Stimulated activated naive B cell treated with anti-CD40 and anti-IgM and Interleukin-4, amounts not matched to agents 10 μg/mL and 1 μg/mL and 100 μg/mL, for 72 hours (primary cell): ENCODE measurements around the gene PROSER3.
A peak's percentile ranks its signal among the peaks of the same experiment; 100 is the strongest.

Experiments used
- ATAC-seq, 2 donors: fragments of 150-1000 bp; cut with Tn5 transposase; replicated peaks; 2 replicates each; pipeline ENCODE4 v1.10.0; 2021; ENCODE audit warnings: moderate library complexity in 1 of 2
- DNase-seq: peaks from one replicate; pipeline ENCODE4 v3.0.0; 2021
- H3K27ac Mint-ChIP-seq: one replicate; pipeline ENCODE4 v1.8.0; 2022; ENCODE audit warnings: mild to moderate bottlenecking, mixed read lengths
- H3K27me3 Mint-ChIP-seq, 2 donors: one replicate each; pipeline ENCODE4 v1.8.0; 2022; ENCODE audit warnings: mixed read lengths in 2 of 2
- H3K36me3 Mint-ChIP-seq, 2 donors: one replicate each; pipeline ENCODE4 v1.8.0; 2022; ENCODE audit warnings: mixed read lengths in 2 of 2, mild to moderate bottlenecking in 1 of 2
- H3K4me1 Mint-ChIP-seq, 2 donors: one replicate each; pipeline ENCODE4 v1.8.0; 2022; ENCODE audit warnings: mixed read lengths in 2 of 2, mild to moderate bottlenecking in 1 of 2
- H3K4me3 Mint-ChIP-seq, 2 donors: one replicate each; pipeline ENCODE4 v1.8.0; 2022; ENCODE audit warnings: mild to moderate bottlenecking in 2 of 2, mixed read lengths in 2 of 2, moderate library complexity in 1 of 2
- H3K9me3 Mint-ChIP-seq, 2 donors: one replicate each; pipeline ENCODE4 v1.8.0; 2022; ENCODE audit warnings: mixed read lengths in 2 of 2, mild to moderate bottlenecking in 1 of 2

The PROSER3 gene

GRCh38 chr19:35748106-35749020, 9.6 kb upstream of the PROSER3 start, which contains the start of gene LIN37:
TSS of gene LIN37 (plus strand) at chr19:35748576. CDS start at chr19:35748725, 149 bp downstream.
- H3K9me3 Mint-ChIP-seq, result peaks cover 0 to 1% of the 10 kb centered on the region in 2 donors
- peak within 1 kb of the TSS; percentile 97 for H3K27ac Mint-ChIP-seq
- H3K36me3 Mint-ChIP-seq, result peaks cover 19 to 36% of the 10 kb centered on the region in 2 donors
- H3K4me3 Mint-ChIP-seq, result peak within 1 kb of the TSS; percentile 95 to 97
- DNase-seq, result peak; percentile 98
- H3K27me3 Mint-ChIP-seq, result no peaks in the 10 kb centered on the region
- peak; percentile 73 to 76 for ATAC-seq
- H3K4me1 Mint-ChIP-seq, result peaks cover 22 to 51% of the 10 kb centered on the region in 2 donors

DNA sequence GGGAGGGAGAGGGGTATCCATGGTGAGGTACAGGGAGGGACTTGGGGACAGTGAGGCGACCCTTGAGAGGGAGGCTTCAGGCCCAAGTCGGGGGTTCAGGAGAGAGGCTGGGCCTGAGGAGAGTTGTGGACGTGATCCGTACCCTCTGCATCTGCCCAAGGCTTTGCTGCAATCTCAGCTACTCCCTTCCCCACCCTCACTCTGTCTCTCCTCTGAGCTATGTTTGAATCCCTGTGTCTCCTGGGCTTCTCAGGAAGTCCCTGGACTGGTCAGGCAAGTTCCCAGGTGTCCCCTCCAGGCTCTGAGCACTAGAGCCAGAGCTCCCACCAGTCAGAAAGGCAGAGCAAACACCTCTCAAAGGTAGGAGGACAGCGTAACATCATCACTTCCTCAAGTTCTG, 7.8 kb upstream of the PROSER3 start:
- Mint-ChIP-seq H3K4me1 (peaks cover 21 to 44% of the 10 kb centered on the region in 2 donors), H3K4me3 (peak overlapping the region in 1 of 2 donors; percentile 11), H3K36me3 (peaks cover 28 to 41% of the 10 kb centered on the region in 2 donors), H3K27me3 (peaks cover 10 to 12% of the 10 kb centered on the region in 2 donors), H3K9me3 (peaks cover 0 to 1% of the 10 kb centered on the region in 2 donors), H3K27ac (no peak overlapping the region)
- no peak for DNase-seq
- ATAC-seq, result no peak

DNA sequence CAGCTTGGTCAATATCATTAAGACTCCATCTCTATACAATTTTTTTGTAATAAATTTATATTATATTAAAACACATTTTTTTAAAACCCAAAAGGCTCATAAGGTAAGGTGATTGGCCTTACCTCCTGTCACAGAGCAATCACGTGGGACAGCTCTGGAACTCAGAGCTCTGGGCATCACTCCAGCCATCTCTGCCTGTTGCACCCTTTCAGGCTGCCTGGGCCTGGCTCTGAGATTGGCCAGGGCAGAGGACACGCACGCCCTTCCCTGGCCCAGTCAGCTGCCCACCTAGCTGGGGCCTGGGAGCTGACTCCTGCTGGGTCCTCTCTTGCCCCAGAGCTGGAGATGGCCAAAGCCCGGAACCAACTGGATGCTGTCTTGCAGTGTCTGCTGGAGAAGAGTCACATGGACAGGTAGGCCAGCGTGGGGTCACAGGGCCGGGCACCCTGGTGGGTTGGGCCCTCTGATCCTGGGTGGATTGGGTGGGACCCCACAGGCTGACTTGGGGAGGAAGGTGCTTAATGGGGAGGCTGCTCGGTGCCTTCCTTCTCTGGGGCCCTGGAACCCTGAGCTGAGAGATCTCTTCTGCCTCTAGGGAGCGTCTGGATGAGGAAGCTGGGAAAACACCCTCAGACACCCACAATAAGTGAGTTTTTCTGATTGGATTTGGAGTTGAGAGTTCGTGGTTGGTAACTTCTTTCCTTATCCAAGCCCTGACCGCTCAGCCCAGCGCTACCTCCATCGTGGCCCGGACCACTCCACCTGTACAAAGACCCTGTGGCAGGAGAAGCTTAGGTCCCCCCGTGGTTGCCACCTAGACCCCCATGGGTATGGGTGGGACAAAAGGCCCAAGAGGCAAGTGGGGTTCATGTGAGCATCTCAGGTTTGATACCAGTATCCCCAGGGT, 5.9 kb upstream of the PROSER3 start:
- H3K4me3 Mint-ChIP-seq, result no peak overlapping the region
- H3K27ac Mint-ChIP-seq, result no peak overlapping the region
- peaks cover 23 to 46% of the 10 kb centered on the region in 2 donors for H3K4me1 Mint-ChIP-seq
- H3K36me3 Mint-ChIP-seq, result peaks cover 35 to 43% of the 10 kb centered on the region in 2 donors
- ATAC-seq, result no peak
- H3K9me3 Mint-ChIP-seq, result peaks cover 0 to 1% of the 10 kb centered on the region in 2 donors
- DNase-seq, result no peak
- peaks cover 20 to 22% of the 10 kb centered on the region in 2 donors for H3K27me3 Mint-ChIP-seq

DNA sequence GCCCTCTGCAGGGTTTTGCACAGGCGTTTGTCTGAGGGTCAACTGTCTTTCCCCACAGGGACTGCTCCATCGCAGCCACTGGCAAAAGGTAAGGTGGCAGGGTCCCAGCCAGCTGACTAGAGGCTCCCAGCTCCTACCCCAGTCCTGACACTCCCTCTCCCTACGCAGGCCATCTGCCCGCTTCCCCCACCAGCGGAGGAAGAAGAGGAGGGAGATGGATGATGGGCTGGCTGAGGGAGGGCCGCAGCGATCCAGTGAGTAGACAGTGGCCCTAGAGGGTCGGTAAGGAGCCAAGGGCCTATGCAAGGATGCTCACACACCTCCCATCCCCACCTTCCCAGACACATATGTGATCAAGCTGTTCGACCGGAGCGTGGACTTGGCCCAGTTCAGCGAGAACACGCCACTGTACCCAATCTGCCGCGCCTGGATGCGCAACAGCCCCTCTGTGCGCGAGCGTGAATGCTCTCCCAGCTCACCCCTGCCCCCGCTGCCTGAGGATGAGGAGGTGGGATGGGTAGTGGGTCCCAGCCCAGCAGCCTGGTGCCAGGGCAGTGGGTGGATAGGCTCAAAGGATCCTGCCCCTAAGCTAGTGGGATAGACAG, 5.1 kb upstream of the PROSER3 start:
- no peak overlapping the region for H3K4me3 Mint-ChIP-seq
- H3K9me3 Mint-ChIP-seq, result peaks cover 0 to under 1% of the 10 kb centered on the region in 2 donors
- peaks cover 34 to 41% of the 10 kb centered on the region in 2 donors for H3K36me3 Mint-ChIP-seq
- no peak for DNase-seq
- H3K4me1 Mint-ChIP-seq, result peaks cover 24 to 48% of the 10 kb centered on the region in 2 donors
- ATAC-seq, result no peak
- no peak overlapping the region for H3K27ac Mint-ChIP-seq
- peaks cover 20 to 22% of the 10 kb centered on the region in 2 donors for H3K27me3 Mint-ChIP-seq

DNA sequence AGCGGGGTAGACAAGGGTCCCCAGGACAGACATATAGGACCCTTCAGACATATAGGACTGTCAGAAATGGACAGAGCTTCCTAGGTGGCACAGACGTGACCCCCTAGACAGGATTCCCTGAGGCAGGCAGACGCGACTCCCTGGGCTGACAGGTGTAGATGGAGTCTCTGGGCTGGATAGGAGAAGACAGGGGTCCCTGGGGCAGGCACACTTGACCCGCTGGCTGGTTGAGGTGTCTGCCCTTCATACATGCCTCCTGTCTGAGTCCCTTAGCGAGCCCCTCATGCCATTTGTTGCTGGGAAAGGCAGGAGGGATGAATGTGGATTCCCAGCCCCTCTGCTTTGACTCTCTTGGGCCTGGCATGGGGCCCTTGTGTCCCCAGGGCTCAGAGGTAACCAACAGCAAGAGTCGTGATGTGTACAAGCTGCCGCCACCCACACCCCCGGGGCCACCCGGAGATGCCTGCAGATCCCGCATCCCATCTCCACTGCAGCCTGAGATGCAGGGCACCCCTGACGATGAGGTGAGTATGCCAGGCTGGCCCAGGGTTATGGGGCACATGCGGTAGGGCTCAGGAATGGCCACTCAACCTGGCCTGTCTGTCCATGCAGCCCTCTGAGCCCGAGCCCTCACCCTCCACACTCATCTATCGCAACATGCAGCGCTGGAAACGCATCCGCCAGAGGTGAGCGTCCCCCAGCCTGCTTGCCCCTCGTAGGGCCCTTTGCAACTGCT, 4.2 kb upstream of the PROSER3 start:
- no peaks in the 10 kb centered on the region for H3K9me3 Mint-ChIP-seq
- H3K4me1 Mint-ChIP-seq, result peaks cover 22 to 45% of the 10 kb centered on the region in 2 donors
- ATAC-seq (no peak), DNase-seq (no peak)
- H3K4me3 Mint-ChIP-seq, result no peak overlapping the region
- H3K27me3 Mint-ChIP-seq, result peaks cover 20 to 22% of the 10 kb centered on the region in 2 donors
- peaks cover 33 to 38% of the 10 kb centered on the region in 2 donors for H3K36me3 Mint-ChIP-seq
- no peak overlapping the region for H3K27ac Mint-ChIP-seq

DNA sequence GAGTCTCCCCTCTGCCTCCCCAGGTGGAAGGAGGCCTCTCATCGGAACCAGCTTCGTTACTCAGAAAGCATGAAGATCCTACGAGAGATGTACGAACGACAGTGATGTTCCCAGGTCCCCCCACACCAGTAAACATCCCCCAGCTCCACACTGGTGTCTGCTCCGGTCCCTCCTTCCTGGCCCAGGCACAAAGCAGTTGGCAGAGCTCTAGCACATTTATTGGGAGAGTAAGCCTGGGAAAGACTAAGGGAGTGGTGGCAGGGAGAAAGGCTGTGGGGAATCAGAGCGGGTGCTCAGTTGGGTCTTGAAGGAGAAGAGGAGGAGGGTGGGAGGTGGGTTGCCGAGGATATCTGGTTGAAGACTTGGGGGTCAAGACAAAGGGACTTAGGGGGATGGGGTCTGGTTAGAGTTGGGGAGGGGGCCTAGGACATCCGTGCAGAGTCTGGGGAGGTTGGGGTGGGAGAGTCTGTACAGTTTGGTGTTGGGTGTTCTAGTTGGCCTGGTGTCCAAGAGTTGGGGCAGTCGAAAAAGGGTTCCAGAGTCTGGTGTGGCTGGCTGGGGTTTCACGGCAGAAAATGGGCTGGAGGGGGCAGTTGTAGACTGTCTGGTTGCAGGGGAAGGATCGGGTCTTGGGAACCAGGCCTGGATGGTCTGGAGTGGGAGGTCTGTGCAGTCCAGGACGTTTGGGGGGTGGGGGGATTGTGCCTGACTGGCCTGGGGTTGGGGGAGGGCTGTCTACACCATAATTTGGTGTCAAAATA, 3.4 kb upstream of the PROSER3 start:
- Mint-ChIP-seq H3K4me3 (no peak overlapping the region), H3K9me3 (no peaks in the 10 kb centered on the region), H3K27me3 (peaks cover 20 to 22% of the 10 kb centered on the region in 2 donors), H3K27ac (no peak overlapping the region), H3K36me3 (peaks cover 33 to 43% of the 10 kb centered on the region in 2 donors), H3K4me1 (peaks cover 25 to 45% of the 10 kb centered on the region in 2 donors)
- ATAC-seq (no peak), DNase-seq (no peak)

DNA sequence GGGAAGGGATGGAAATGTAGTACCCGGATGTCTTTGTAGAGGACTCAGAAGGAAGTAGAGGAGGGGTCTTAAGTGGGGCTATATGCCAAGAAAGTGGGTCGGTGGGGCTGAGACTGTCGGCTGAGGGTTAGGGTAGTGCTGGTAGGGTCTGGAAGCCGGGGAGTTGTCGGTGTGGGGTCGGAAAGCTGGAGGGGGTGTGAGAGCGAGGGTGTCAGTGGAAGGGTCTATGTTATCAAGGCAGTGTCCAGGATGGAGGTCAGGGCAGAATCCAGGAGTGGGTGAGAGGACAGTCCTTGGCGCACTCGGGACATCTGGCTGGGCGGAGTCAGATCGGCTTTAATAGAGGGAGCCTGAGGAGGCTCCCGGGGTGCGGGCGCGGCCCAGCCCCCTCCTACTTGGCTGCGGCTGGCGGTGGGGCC, 2.8 kb upstream of the PROSER3 start:
- no peak for ATAC-seq
- H3K27ac Mint-ChIP-seq, result no peak overlapping the region
- peak overlapping the region; percentile 48 to 67 for H3K4me3 Mint-ChIP-seq
- peaks cover 33 to 46% of the 10 kb centered on the region in 2 donors for H3K36me3 Mint-ChIP-seq
- peaks cover 25 to 42% of the 10 kb centered on the region in 2 donors for H3K4me1 Mint-ChIP-seq
- no peak for DNase-seq
- no peaks in the 10 kb centered on the region for H3K9me3 Mint-ChIP-seq
- H3K27me3 Mint-ChIP-seq, result peaks cover 20 to 22% of the 10 kb centered on the region in 2 donors

DNA sequence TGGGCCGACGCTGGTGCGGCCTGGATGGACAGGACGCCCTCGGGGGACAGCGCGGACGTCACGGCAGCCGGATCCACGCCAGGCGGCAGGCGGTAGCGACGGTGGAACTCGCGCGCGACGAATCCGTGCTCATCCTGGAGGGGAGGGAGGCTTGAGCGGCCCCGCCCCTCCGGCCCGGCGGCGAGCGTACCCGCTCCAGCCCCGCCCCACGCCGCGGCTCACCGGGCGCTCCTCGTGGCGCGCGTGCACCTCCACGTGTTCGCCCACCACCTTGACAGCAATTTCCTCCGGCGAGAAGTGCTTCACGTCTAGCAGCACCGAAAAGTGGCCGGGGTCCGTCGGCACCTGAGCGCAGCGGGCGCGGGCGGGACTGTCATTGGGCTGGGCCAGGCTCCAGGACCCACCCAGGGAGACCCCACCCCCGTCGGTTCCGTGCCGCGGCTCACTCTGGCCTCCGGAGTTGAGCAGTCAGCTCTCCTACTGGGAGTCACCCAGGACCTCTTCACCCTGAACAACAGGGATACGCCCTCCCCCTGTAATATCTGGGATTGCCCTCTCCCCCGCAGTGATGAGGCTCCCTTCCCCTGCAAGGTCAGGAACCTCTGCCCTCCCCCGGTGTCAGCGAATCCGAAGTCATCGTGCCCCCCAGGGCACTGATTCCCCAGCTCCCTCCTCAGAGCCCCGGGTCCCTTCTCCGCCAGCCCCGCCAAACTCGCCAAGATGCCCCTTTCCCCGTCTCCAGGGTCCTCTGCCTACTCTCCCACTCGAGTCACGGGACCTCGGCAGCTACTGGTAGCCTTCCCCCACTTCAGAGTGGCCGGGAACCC, 2.2 kb upstream of the PROSER3 start:
- Mint-ChIP-seq H3K27ac (no peak overlapping the region), H3K4me1 (peaks cover 23 to 38% of the 10 kb centered on the region in 2 donors), H3K36me3 (peaks cover 33 to 46% of the 10 kb centered on the region in 2 donors), H3K9me3 (no peaks in the 10 kb centered on the region), H3K27me3 (peaks cover 20 to 22% of the 10 kb centered on the region in 2 donors), H3K4me3 (peak overlapping the region; percentile 19 to 66)
- DNase-seq, result no peak
- ATAC-seq, result no peak

GRCh38 chr19:35756377-35757230, 1.4 kb upstream of the PROSER3 start, which contains the start of gene HSPB6:
TSS of gene HSPB6 (minus strand) at chr19:35757029. CDS start at chr19:35757008, 21 bp downstream.
- ATAC-seq (no peak), DNase-seq (no peak)
- Mint-ChIP-seq H3K4me1 (peaks cover 23 to 38% of the 10 kb centered on the region in 2 donors), H3K36me3 (peaks cover 34 to 46% of the 10 kb centered on the region in 2 donors), H3K9me3 (no peaks in the 10 kb centered on the region), H3K4me3 (peak within 1 kb of the TSS; percentile 91 to 94), H3K27ac (peak within 1 kb of the TSS; percentile 97), H3K27me3 (peaks cover 20 to 22% of the 10 kb centered on the region in 2 donors)

- DNase-seq (no peak), ATAC-seq (peak in 1 of 2 donors; percentile 9)
- Mint-ChIP-seq H3K36me3 (peaks cover 37 to 47% of the 10 kb centered on the region in 2 donors), H3K9me3 (no peaks in the 10 kb centered on the region), H3K4me1 (peaks cover 23 to 38% of the 10 kb centered on the region in 2 donors), H3K4me3 (peak overlapping the region; percentile 91 to 94), H3K27me3 (peaks cover 20 to 22% of the 10 kb centered on the region in 2 donors), H3K27ac (peak overlapping the region; percentile 77)
These were observed 686 bp upstream of the PROSER3 start for GRCh38 chr19:35757231-35757748.

DNA sequence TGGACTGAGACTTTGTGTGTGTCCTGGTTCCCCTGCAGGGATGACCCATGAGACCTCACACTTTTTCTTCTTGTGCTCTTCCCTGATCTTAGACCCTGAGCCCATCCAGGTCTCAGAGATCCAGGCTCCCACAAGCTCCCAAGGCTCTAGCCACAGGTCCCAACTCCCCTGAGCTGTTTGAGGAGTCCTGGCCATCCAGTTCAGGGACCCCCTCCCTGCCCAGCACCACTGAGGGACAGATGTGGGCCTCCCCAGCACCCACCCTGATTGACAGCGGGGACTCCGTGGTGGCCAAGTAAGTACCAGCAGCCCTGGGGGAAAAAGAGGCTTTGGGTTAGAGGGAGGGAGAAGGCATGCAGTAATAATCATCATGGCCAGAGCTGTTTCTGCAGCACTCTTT, 1.7 kb downstream of the PROSER3 start:
- Mint-ChIP-seq H3K27me3 (peaks cover 13 to 17% of the 10 kb centered on the region in 2 donors), H3K36me3 (peaks cover 22 to 34% of the 10 kb centered on the region in 2 donors), H3K4me3 (peak overlapping the region in 1 of 2 donors; percentile 94), H3K9me3 (no peaks in the 10 kb centered on the region), H3K27ac (no peak overlapping the region), H3K4me1 (peaks cover 23 to 37% of the 10 kb centered on the region in 2 donors)
- DNase-seq, result no peak
- no peak for ATAC-seq
